ENCODE measurements around the gene PLA2G2F.
A peak's percentile ranks its signal among the peaks of the same experiment; 100 is the strongest.

Gene PLA2G2F, protein sequence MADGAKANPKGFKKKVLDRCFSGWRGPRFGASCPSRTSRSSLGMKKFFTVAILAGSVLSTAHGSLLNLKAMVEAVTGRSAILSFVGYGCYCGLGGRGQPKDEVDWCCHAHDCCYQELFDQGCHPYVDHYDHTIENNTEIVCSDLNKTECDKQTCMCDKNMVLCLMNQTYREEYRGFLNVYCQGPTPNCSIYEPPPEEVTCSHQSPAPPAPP

DNA sequence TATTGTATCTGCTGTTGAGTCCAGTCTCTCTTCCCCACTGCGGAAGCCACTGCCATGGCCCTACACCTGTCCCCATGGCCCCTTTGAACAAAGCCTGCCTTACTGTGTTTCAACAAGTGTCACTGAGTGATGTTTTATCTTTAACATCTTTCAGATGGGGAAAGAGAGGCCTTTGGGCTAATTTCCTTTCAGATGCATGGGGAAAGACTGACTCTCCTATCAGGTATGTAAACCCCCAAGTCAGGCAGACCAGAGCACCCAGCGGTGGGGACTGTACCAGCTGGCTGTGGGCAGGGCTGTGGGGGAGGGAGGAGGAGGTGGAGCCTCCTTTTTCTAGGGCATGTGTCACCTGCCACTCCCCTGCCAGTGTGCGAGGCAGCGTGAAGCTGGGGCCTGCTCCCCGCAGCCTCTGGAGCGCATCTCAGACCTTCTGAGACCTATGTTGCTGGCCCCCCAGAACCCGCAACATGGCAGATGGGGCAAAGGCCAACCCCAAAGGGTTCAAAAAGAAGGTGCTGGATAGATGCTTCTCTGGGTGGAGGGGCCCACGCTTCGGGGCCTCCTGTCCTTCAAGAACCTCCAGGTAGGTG is at the start of gene PLA2G2F:
Gene PLA2G2F, plus strand, starts transcription at position 363 of the 590 bp plus-strand sequence. Its CDS starts 105 bp downstream, at position 468.
- no peak for DNase-seq

DNA sequence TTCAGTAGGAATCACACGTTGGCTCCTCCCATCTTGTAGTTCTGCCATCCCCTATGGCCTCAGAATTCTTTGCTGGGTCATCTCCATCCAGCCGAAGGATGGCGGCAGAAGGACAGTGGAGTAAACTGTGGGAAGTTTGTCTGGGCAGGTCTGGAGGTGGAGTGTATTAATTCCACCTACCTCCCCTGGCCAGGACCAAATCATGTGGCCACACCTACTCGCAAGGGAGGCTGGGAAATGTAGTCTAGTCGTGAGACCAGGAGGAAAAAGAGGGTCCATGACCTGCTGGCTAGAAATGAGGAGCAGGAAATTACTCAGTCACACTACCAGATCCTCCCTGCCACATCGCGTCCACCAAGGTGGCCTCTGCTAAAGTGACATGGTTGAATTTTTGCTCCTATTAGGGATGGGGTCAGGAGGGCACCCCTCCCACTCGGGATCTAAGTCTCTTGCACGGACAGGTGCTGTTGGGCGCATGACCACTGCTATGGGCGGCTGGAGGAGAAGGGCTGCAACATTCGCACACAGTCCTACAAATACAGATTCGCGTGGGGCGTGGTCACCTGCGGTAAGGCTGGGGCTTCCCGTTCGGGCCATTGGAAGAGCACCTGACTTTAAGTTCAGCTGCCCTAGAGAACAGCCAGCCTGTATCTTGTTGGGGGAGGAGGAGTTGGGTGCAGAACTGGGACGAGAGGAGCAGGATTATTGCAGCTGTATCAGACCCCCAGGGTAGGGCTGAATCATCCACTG is 49.6 kb upstream of the PLA2G2F start:
- no peak for DNase-seq

DNA sequence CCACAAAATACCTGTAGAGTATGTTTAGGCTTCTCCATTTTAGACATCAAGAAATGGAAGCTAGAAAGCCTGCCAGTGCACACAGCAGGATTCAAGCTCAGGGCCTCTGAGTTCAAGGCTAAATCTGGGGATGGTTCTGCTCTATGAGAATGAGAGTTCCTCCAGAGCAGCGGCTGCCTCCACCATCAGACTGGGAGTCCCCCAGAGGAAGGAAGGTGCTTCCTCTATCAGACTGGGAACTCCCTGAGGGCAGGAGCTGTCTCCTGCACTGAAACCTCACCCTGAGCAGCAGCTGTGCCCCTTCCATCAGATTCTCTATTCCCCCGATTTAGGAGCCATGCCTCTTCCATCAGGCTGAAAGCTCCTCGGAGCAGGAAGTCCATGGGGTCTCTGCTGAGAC is 49.0 kb upstream of the PLA2G2F start:
- no peak for DNase-seq

DNA sequence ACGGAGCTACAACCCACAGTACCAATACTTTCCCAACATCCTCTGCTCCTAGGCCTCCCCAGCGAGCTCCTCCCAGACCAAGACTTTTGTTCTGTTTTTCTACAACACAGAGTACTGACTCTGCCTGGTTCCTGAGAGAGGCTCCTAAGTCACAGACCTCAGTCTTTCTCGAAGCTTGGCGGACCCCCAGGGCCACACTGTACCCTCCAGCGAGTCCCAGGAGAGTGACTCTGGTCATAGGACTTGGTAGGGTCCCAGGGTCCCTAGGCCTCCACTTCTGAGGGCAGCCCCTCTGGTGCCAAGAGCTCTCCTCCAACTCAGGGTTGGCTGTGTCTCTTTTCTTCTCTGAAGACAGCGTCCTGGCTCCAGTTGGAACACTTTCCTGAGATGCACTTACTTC is 48.5 kb upstream of the PLA2G2F start:
- no peak for DNase-seq

DNA sequence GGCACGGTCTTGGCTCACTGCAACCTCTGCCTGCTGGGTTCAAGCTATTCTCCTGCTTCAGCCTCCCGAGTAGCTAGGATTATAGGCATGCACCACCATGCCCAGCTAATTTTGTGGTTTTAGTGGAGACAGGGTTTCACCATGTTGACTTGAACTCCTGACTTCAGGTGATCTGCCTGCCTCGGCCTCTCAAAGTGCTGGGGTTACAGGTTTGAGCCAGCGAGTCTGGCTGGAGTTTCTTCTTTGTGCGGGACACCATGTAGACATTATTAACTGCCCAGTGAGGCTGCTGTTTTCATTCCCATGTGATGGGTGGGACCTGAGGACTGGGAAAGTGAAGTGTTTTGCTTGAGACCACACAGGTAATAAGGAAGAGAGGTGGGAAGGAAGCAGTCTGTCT is 45.8 kb upstream of the PLA2G2F start:
- DNase-seq: no peak

DNA sequence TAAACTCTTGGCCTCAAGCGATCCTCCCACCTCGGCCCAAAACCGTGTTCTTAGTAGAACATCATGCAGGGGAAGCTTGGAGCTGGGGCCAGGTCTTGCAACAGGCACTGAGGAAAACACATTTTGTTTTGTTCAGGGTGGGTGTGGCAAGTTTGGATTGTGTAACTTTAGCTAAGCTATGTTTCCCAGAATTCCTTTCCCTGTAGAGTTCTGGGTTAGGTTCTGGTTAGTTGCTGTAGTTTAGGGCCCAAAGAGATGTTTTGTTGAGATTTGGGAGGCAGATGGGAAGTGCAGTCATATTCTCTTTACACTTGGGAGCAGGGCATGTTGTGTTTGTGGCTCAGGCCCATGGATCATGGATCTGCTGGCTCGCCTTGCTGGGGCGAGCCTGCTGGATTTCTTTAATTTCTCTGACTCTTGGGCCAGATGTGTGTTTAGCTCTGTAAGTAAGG is 45.2 kb upstream of the PLA2G2F start:
- DNase-seq: no peak

DNA sequence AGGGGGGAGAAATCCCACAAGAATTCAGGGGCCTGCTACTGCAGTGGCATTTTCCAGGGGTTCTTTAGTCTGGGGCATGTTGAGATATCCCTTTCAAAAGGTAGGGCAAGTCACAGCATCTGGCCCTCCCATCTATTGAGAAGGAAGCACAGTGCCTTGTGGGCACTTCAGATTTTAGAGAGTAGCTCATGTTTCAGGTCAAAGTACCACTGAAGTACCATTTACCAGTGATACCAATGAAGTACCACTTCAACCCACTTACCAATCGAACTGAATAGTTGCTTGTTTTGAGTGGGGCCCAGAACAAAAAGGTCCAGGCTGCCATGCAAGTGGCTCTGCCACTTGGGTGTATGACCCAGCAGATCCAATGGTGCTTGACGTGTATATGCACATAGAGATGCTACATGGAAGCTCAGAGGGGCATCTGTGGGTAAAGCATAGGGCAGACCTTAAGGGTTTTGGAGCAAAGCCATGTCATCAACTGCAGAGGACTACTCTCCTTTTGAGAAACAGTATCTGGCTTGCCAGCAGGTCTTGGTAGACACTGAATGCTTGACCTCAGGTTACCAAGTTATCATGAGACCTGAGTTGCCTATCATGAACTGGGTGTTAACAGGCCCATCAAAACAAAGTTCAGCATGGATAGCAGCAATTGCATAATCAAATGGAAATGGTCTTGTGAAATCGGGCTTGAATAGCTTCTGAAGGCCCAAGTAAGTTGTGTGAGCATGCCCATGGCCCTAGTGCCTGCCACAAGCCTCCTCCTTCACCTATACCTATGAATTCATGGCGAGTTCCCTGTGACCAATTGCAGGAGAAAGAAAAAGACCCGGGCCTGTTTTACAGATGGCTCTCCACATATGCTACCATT is 43.3 kb upstream of the PLA2G2F start:
- DNase-seq: no peak

DNA sequence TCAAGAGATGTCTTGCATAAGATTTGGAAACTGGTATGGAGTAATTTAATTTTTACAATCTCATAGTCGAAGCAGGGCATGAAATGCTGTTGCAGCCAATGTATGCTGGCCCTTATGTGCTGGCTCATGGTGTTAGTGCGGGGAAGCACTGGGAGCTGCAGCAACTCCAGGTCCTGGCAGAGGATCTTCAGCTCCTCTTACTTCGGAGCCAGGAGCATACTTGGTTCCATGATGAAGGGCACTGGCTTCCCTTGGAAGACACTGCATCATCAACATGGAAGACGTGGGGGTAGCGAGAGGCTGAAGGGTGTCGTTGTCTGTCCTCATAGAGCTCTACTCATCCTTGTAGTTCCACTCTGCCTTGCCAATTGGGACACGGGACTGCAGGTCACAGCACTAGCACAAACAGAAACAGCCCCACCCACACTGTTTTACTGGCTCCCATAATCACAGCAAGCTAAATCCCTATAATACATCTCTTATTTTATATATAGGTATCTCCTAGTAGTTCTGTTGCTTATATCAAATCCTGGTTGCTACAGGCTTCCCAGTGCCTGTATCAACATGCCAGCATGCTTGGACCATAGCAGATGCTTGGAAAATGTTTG is 42.2 kb upstream of the PLA2G2F start:
- no peak for DNase-seq

DNA sequence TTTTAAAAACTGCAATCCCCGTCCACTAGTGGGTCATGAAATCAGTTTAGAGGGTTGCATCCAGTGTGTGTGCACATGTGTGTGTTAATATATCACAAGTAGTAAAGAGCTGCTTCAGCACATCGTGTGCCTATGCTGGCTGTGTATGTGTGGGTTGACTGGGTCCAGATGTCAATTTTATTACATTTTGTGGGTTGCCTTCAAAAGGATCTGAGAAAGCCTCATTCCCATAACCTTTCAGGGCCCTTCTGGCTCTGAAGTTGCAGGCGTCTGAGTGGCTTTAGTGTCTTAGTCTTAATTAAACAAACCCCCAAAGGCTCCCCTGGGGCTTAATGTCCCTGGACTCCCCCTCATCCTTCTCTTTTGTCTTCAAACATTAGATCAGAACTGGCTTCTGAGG is 39.6 kb upstream of the PLA2G2F start:
- DNase-seq: no peak

DNA sequence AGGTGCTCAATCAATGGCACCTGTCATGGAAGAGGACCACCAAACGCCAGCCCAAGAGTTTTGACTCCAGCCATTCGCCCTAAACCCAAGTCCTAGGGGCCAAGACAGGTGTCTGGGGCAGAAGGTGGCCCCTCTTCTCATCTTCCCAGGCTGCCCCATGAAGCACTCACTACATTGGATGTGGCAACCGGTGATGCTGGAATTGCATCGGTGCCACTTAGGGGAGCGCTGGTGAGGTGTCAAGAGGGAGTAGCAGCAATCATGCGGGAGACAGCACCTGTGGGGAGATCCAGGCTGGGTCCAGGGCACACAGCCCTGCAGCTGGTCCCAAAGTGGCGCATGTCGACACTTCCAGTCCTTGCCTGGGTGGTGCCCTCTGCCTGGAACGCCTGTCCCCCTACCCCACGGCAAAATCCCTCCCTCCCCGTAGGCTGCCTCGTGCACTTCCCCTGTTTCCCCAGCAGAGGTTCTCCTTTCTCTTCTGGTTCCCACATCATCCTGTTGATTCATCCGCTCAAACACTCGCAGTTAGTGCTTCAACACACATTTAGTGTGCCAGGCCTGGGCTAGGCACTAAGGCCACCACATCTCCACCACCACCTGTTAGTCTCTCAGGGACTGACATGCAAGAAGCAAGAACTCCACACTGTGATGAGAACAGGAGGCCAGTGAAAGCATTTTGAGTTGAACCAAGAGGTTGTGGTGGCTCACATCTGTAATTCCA is 38.3 kb upstream of the PLA2G2F start:
- DNase-seq: peak; percentile 13

DNA sequence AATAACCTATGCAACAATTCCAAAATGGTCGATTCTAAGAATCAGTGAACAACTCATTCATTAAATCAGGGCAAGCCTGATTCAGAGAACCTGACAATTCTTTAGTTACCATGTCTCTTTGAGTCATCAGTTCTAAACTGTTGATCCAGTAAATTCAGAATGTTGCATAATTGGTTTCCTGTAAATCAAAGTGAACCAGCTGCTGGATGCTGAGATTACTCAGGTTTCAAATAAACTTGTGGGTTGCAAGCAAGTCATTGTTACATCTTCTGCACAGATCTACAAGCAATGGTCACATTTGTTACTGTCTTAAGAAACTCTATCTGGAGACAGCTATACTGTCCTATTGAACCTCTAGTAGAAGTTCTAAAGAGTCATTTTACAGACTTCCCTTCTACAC is 36.2 kb upstream of the PLA2G2F start:
- DNase-seq: peak; percentile 20

DNA sequence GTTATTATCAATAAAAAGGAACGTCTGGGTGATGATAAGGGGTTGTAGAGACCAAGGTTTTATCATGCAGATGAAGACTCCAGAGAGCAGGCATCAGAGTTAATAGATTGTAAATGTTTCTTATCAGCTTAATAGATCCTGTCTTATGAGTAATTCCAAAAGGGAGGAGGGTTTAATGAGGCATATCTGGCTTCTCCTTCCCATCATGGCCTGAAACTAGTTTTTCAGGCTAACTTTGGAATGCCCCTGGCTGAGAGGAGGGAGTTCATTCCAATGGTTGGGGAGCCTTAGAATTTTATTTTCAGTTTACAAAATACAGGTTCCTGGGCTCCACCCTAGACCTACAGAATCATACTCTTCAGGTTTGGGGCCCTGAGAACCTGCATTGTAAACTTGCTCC is 33.3 kb upstream of the PLA2G2F start:
- peak; percentile 22 for DNase-seq

DNA sequence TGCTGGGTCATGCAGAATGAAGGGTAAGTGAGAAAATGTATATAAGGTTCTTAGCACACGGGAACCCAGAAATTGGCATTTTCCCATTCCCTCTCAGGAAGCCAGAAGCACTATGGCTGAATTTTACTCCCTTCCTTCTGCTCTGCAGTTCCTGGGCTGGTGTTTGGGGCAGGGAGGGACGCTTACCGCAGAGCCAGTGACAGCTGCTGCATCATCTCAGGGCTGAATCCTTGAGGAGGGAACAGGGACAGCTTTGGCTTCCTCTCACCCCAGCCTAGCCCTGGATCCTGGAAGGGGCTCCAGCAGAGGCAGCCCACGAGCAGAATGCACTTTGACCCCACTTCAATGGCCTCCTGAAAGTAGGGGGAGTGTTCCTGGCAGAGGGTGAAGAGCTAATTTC is 31.8 kb upstream of the PLA2G2F start:
- no peak for DNase-seq

DNA sequence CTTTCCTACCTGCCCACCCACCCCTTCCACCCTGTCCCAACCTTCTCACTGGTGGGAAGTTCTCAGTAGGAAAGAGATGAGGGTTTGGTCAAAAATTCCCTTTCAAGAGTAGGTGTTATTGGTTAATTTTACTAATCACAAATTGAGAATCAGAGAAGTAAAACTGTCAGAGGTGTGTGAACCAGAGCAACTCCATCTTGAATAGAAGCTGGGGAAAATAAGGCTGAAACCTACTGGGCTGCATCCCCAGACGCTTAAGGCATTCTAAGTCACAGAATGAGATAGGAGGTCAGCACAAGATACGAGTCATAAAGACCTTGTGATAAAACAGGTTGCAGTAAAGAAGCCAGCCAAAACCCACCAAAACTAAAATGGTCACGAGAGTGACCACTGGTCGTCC is 31.3 kb upstream of the PLA2G2F start:
- no peak for DNase-seq

DNA sequence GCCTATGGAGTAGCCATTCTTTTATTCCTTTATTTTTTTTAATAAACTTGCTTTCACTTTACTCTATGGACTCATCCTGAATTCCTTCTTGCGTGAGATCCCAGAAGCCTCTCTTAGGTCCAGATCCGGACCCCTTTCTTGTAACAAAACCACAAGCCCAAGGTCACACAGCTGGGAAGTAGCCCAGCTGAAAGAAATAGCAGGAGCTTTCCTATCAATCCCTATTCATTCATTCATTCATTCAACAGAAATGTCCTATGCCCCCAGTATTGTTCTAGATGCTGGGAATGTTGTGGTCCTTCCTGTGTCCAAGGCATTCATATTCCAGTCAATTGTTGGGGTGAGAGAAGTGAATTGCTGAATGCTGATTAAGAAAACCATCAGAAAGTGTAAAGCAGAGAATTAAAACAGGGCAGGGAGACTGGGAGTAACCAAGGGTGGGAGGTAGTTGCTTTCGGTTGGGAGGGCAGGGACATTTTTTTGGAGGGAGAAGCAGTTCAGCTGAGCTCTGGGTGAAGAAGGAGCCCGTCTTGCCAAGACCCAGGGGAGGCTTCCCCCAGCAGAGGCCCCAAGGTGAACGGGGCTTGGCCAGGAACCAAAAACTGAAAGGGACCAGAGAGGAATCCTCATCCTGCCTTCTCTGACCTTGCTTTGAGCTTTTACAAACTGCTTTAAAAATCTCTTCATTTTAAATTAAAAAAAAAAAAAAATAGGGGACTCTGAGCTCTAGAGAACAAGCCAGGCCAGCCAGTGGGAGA is 30.6 kb upstream of the PLA2G2F start:
- no peak for DNase-seq

DNA sequence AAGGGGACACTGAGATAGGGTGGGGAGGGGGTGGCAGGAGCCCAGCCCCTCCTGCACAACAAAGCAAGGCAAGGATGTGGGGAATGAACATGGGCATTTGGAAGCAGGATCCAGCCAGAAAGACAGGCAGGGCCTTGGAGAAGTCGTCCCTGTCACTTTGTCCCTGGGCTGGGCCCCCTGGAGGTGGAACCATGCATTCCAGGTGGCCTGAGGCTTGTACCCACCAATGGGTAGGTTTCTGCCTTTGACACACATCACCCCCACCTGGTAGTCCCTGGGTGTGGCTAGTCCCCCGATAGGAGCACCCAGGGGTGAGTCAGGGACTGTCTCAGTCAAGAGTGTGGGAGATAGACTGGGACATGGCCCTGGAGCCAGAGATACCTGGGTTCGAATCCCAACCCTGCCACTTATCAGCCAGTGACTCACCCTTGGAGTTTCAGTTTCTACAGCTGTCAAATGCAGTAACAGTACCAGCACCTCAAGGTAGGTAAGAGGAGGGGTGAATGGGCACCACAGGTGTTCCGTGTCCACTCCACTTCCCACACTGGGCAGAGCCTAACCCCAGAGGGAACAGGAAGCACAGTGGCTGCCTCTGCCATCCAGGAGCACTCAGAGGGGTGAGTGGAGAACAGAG is 29.8 kb upstream of the PLA2G2F start:
- DNase-seq: no peak

DNA sequence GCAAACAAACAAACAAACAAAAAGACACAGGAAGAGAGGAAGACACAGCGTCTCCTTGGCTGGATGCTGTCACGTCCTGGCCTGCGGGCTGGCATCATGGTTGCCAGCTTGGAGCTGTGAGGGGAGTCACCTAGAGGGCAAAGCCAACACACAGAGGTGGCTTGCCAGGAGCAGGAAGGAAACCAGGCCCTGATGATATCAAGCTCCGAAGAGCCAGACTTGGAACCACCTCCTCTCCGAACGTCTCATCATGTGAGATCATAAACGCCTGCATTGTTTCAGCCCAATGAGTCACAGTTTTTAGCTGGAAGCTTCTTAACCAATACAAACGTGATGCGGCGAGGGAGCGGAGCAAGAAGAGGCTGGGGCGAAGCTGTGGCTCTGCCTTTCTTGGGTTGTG is 28.4 kb upstream of the PLA2G2F start:
- DNase-seq: peak; percentile 47

DNA sequence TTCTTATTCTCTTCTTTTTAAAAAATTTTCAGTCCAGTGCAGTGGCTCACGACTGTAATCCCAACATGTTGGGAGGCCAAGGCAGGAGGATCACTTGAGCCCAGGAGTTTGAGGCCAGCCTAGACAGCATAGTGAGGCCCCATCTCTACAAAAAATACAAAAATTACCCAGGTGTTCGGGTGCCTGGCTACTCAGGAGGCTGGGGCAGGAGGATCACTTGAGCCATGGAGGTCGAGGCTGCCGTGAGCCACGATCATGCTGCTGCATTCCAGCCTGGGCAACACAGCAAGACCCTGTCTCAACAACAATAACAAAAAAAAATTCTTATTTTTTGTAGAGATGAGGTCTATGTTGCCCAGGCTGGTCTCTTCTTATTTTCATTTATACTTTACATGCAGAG is 27.7 kb upstream of the PLA2G2F start:
- no peak for DNase-seq

DNA sequence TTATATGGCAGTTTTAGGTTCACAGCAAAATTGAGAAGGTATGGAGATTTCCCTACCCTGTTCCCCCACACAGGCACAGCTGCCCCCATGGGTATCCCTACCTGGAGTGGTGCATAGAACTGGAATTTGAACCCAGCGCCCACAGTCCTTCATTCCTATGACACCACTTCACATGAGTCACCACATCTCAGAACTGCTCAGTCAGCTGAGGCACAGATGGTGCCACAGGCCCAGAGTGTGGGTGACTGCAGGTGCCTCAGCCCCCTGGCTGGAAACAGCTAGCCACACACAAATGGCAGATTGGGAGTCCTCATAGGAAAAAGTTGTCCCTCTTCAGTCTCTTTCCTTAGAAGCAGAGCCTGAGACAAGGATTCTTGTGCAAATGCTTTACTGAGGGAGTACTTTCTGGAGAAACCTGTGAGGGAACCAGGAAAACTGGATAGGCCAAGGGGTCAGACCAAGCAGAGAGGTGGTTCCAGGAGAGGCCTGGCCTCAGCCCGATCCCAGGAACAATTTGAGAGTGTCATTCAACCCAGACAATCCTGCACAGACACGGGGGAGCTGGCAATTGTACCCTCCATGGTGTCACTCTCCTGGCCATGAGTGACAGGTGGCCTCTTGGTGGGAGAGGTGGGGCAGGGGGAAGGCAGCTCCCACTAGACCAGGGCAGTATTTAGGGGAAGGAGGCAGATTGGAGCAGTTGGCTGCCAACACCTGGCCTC is 26.7 kb upstream of the PLA2G2F start:
- DNase-seq: no peak

DNA sequence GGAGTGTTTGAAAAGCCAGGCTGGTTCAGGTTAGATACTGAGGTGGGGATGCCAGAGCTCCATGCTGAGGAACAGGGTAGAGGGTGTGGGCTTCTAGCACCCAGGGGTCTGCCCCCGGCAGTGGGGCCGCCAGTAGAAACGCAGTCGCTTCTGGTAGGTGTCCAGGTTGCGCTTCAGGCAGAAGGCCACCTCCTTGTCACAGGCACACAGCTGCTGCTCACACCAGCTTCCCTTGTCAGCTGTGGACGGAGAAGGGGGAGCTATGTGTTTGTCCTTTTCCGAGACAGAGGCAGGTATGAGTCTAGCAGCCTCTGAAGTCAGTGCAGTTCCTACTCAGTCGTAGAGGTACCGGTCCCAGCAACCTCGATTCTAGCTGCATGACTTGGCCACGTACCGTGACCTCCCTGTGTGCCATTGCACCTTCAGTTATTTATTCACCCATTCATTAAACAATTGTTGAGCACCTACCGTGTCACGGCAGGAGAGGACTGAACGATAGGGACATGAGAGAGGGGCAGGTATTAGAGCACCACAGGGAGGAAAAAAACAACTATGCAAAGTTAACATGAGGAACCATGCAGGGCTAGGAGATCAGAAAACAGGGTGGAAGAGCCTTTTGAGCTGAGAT is 25.0 kb upstream of the PLA2G2F start:
- DNase-seq: no peak
